ENCODE results near the gene GALK2.

DNA sequence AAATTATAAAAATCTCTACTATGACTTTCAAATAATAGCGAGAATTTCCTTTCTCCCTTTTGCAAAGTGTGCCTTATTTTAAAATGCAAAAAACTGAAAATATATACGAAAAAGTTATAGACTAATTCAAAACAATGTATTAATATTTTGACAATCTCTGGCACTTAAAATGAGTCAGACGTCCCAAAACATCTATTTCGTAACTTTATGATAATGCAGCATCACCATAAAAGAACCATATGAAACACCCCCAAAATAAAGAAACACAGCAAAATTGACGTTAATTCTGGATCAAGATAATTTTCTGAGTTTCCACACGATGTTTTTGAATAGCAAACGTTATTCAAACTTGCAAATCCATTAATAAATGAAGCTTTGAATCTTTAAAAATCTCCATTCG is 15.7 kb upstream of the GALK2 start:
- TF ChIP-seq, protein P1, sequence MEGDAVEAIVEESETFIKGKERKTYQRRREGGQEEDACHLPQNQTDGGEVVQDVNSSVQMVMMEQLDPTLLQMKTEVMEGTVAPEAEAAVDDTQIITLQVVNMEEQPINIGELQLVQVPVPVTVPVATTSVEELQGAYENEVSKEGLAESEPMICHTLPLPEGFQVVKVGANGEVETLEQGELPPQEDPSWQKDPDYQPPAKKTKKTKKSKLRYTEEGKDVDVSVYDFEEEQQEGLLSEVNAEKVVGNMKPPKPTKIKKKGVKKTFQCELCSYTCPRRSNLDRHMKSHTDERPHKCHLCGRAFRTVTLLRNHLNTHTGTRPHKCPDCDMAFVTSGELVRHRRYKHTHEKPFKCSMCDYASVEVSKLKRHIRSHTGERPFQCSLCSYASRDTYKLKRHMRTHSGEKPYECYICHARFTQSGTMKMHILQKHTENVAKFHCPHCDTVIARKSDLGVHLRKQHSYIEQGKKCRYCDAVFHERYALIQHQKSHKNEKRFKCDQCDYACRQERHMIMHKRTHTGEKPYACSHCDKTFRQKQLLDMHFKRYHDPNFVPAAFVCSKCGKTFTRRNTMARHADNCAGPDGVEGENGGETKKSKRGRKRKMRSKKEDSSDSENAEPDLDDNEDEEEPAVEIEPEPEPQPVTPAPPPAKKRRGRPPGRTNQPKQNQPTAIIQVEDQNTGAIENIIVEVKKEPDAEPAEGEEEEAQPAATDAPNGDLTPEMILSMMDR (IDR thresholded peaks at IDR 0.05): no peak
- TF ChIP-seq POLR2A (IDR thresholded peaks at IDR 0.05) (no peak), POLR2AphosphoS5 (IDR thresholded peaks at IDR 0.05; ENCODE audit: insufficient read depth in 1 of 2, low read depth in 1 of 2) (no peak)
